Measurements from ENCODE around the gene TBC1D16.

TBC1D16 gene

GRCh38 chr17:79936050-79936449 lies 99.6 kb downstream of the TBC1D16 start:
- no peak for FAIRE-seq

GRCh38 chr17:79935197-79935885 lies 100.3 kb downstream of the TBC1D16 start:
- no peak for FAIRE-seq

- no peak for FAIRE-seq
Observed at GRCh38 chr17:79934653-79934970, 101.1 kb downstream of the TBC1D16 start.

GRCh38 chr17:79933863-79934652 lies 101.6 kb downstream of the TBC1D16 start:
- FAIRE-seq: no peak

- FAIRE-seq: no peak
Observed at GRCh38 chr17:79932451-79933306, 103.0 kb downstream of the TBC1D16 start.

- no peak for FAIRE-seq
Observed at GRCh38 chr17:79931817-79932309, 103.8 kb downstream of the TBC1D16 start.

GRCh38 chr17:79930877-79931816 lies 104.5 kb downstream of the TBC1D16 start:
- no peak for FAIRE-seq

GRCh38 chr17:79930062-79930876 lies 105.4 kb downstream of the TBC1D16 start:
- no peak for FAIRE-seq

- no peak for FAIRE-seq
Observed at GRCh38 chr17:79929257-79930061, 106.2 kb downstream of the TBC1D16 start.

- no peak for FAIRE-seq
Observed at GRCh38 chr17:79928502-79929256, 107.0 kb downstream of the TBC1D16 start.

GRCh38 chr17:79927688-79928501 lies 107.8 kb downstream of the TBC1D16 start:
- FAIRE-seq: no peak

- FAIRE-seq: no peak
Observed at GRCh38 chr17:79927136-79927661, 108.5 kb downstream of the TBC1D16 start.

- FAIRE-seq: no peak
Observed at GRCh38 chr17:79926605-79927135, 109.0 kb downstream of the TBC1D16 start.

- FAIRE-seq: no peak
Observed at GRCh38 chr17:79926142-79926604, 109.5 kb downstream of the TBC1D16 start.

- no peak for FAIRE-seq
Observed at GRCh38 chr17:79925242-79925957, 110.3 kb downstream of the TBC1D16 start.

GRCh38 chr17:79924639-79924976 lies 111.1 kb downstream of the TBC1D16 start:
- FAIRE-seq: no peak

- FAIRE-seq: no peak
Observed at GRCh38 chr17:79923974-79924638, 111.6 kb downstream of the TBC1D16 start.
